ENCODE data around the gene AREG. TPM values are rescaled to one million over a fixed set of nuclear protein-coding genes. Genes with fewer than 3 reads are reported as not detected.

Gene AREG
- total and polyA plus RNA-seq, 5 donors from 2014 or later = 0.43 to 9.3 (median 1.9) TPM

GRCh38 chr4:74420863-74421262 lies 24.1 kb upstream of the AREG start:
- Mint-ChIP-seq H3K27ac (no peak overlapping the region), H3K27me3 (no peaks in the 10 kb centered on the region), H3K4me1 (no peaks in the 10 kb centered on the region), H3K36me3 (no peaks in the 10 kb centered on the region), H3K4me3 (no peak overlapping the region), H3K9me3 (peaks cover 0 to 3% (median 0%) of the 10 kb centered on the region in 7 donors)
- no peaks in the 10 kb centered on the region for H3K36me3 ChIP-seq (ENCODE audit: control insufficient read depth, insufficient read depth, low read length)
- no peaks in the 10 kb centered on the region for H3K27me3 ChIP-seq (ENCODE audit: control insufficient read depth, insufficient read depth, low read length)
- ATAC-seq (ENCODE audit: low read depth in 2 of 2) (no peak), DNase-seq (no peak)
- no peaks in the 10 kb centered on the region for H3K4me1 ChIP-seq (ENCODE audit: control insufficient read depth, insufficient read depth, low read length, poor library complexity, severe bottlenecking)
- H3K9me3 ChIP-seq (ENCODE audit: control insufficient read depth in 2 of 2, low read length in 2 of 2) = no peaks in the 10 kb centered on the region
- no peak overlapping the region for H3K27ac ChIP-seq (ENCODE audit: insufficient read depth, low read length, poor library complexity, severe bottlenecking)
- H3K4me3 ChIP-seq (ENCODE audit: low read depth, low read length) = no peak overlapping the region

DNA sequence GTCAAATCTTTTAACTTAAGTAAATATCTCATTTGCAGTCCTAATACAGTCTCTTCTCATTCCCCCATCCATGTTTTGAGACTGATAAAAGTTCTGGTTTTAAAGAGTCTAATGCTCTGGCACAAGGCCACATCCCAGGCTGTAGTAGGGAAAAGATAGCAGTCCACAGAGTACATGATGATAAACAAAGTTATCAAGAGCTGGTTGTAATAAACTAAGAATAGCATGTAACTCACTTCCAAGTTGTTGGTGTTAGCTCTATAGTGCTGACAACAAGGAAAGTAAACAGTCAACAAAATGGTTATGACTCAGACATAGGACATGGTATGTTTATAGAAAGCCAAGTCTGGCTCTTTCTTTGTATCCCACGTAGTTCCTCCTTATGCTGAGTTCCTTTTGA lies 21.8 kb upstream of the AREG start:
- H3K27me3 ChIP-seq (ENCODE audit: control insufficient read depth, insufficient read depth, low read length) = no peaks in the 10 kb centered on the region
- H3K27ac Mint-ChIP-seq = no peak overlapping the region
- H3K9me3 Mint-ChIP-seq = peaks cover 0 to 2% (median 0%) of the 10 kb centered on the region in 7 donors
- DNase-seq (no peak), ATAC-seq (ENCODE audit: low read depth in 2 of 2) (no peak)
- H3K27ac ChIP-seq (ENCODE audit: insufficient read depth, low read length, poor library complexity, severe bottlenecking) = no peak overlapping the region
- no peaks in the 10 kb centered on the region for H3K27me3 Mint-ChIP-seq
- H3K4me3 ChIP-seq (ENCODE audit: low read depth, low read length) = no peak overlapping the region
- no peaks in the 10 kb centered on the region for H3K4me1 Mint-ChIP-seq
- no peaks in the 10 kb centered on the region for H3K36me3 ChIP-seq (ENCODE audit: control insufficient read depth, insufficient read depth, low read length)
- H3K9me3 ChIP-seq (ENCODE audit: control insufficient read depth in 2 of 2, low read length in 2 of 2) = no peaks in the 10 kb centered on the region
- no peak overlapping the region for H3K4me3 Mint-ChIP-seq
- H3K36me3 Mint-ChIP-seq = no peaks in the 10 kb centered on the region
- H3K4me1 ChIP-seq (ENCODE audit: control insufficient read depth, insufficient read depth, low read length, poor library complexity, severe bottlenecking) = no peaks in the 10 kb centered on the region

DNA sequence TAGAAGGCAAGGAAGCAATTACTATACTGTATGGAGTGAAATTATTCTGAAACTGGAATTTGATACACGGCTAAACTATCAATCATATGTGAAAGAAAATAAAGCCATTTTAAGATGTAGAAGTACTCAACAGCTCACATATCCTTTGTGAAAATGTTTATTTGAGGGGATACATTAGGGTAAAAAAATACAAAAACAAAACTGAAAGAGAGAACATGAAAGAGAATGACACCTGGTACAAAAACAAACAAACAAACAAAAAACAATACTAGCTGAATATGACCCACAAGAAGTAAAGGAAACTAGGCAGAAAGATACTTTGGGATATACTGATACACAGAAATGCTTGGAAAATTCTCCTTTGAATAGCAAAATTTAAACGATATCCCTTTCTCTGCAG lies 20.8 kb upstream of the AREG start:
- no peaks in the 10 kb centered on the region for H3K36me3 Mint-ChIP-seq
- no peak overlapping the region for H3K4me3 ChIP-seq (ENCODE audit: low read depth, low read length)
- no peak for DNase-seq
- H3K9me3 Mint-ChIP-seq = peaks cover 0 to 2% (median 0%) of the 10 kb centered on the region in 7 donors
- no peaks in the 10 kb centered on the region for H3K36me3 ChIP-seq (ENCODE audit: control insufficient read depth, insufficient read depth, low read length)
- no peaks in the 10 kb centered on the region for H3K4me1 Mint-ChIP-seq
- H3K9me3 ChIP-seq (ENCODE audit: control insufficient read depth in 2 of 2, low read length in 2 of 2) = no peaks in the 10 kb centered on the region
- no peak for ATAC-seq (ENCODE audit: low read depth in 2 of 2)
- no peak overlapping the region for H3K4me3 Mint-ChIP-seq
- H3K4me1 ChIP-seq (ENCODE audit: control insufficient read depth, insufficient read depth, low read length, poor library complexity, severe bottlenecking) = no peaks in the 10 kb centered on the region
- no peaks in the 10 kb centered on the region for H3K27me3 ChIP-seq (ENCODE audit: control insufficient read depth, insufficient read depth, low read length)
- H3K27ac Mint-ChIP-seq = no peak overlapping the region
- H3K27me3 Mint-ChIP-seq = no peaks in the 10 kb centered on the region
- H3K27ac ChIP-seq (ENCODE audit: insufficient read depth, low read length, poor library complexity, severe bottlenecking) = no peak overlapping the region

DNA sequence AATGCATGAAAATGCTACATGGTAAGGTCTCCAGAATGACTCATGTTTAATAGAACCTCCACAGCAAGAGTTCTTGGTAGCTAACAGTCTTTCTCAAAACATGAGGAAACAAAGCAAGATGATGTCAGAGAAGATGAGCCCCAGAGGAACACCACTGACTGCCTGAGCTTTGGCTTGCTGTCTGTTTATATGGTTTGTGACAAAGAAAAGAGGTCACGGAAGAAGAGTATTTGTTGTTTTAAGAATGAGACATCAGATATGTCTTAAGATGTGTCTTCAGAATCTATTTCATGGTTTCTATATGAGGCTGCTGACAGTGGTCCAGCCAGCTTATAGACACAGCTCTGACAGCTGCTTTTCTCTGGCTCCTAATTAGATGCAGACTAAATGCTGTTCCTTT lies 18.8 kb upstream of the AREG start:
- Mint-ChIP-seq H3K36me3 (no peaks in the 10 kb centered on the region), H3K27ac (no peak overlapping the region), H3K4me3 (no peak overlapping the region), H3K4me1 (no peaks in the 10 kb centered on the region), H3K9me3 (peaks cover 0 to 2% (median 0%) of the 10 kb centered on the region in 7 donors), H3K27me3 (no peaks in the 10 kb centered on the region)
- peak in 1 of 2 donors; percentile 45 for ATAC-seq (ENCODE audit: low read depth in 2 of 2)
- Histone ChIP-seq H3K4me3 (ENCODE audit: low read depth, low read length) (no peak overlapping the region), H3K27me3 (ENCODE audit: control insufficient read depth, insufficient read depth, low read length) (no peaks in the 10 kb centered on the region), H3K4me1 (ENCODE audit: control insufficient read depth, insufficient read depth, low read length, poor library complexity, severe bottlenecking) (no peaks in the 10 kb centered on the region), H3K36me3 (ENCODE audit: control insufficient read depth, insufficient read depth, low read length) (no peaks in the 10 kb centered on the region), H3K27ac (ENCODE audit: insufficient read depth, low read length, poor library complexity, severe bottlenecking) (no peak overlapping the region), H3K9me3 (ENCODE audit: control insufficient read depth in 2 of 2, low read length in 2 of 2) (no peaks in the 10 kb centered on the region)
- DNase-seq = peak in 1 of 3 donors; percentile 48

GRCh38 chr4:74428276-74428675 lies 16.7 kb upstream of the AREG start:
- Mint-ChIP-seq H3K27ac (no peak overlapping the region), H3K4me3 (no peak overlapping the region), H3K9me3 (no peaks in the 10 kb centered on the region), H3K4me1 (no peaks in the 10 kb centered on the region), H3K27me3 (no peaks in the 10 kb centered on the region), H3K36me3 (no peaks in the 10 kb centered on the region)
- ATAC-seq (ENCODE audit: low read depth in 2 of 2) = no peak
- H3K36me3 ChIP-seq (ENCODE audit: control insufficient read depth, insufficient read depth, low read length) = no peaks in the 10 kb centered on the region
- no peak for DNase-seq
- H3K4me3 ChIP-seq (ENCODE audit: low read depth, low read length) = no peak overlapping the region
- H3K27ac ChIP-seq (ENCODE audit: insufficient read depth, low read length, poor library complexity, severe bottlenecking) = no peak overlapping the region
- H3K27me3 ChIP-seq (ENCODE audit: control insufficient read depth, insufficient read depth, low read length) = no peaks in the 10 kb centered on the region
- H3K4me1 ChIP-seq (ENCODE audit: control insufficient read depth, insufficient read depth, low read length, poor library complexity, severe bottlenecking) = no peaks in the 10 kb centered on the region
- no peaks in the 10 kb centered on the region for H3K9me3 ChIP-seq (ENCODE audit: control insufficient read depth in 2 of 2, low read length in 2 of 2)

DNA sequence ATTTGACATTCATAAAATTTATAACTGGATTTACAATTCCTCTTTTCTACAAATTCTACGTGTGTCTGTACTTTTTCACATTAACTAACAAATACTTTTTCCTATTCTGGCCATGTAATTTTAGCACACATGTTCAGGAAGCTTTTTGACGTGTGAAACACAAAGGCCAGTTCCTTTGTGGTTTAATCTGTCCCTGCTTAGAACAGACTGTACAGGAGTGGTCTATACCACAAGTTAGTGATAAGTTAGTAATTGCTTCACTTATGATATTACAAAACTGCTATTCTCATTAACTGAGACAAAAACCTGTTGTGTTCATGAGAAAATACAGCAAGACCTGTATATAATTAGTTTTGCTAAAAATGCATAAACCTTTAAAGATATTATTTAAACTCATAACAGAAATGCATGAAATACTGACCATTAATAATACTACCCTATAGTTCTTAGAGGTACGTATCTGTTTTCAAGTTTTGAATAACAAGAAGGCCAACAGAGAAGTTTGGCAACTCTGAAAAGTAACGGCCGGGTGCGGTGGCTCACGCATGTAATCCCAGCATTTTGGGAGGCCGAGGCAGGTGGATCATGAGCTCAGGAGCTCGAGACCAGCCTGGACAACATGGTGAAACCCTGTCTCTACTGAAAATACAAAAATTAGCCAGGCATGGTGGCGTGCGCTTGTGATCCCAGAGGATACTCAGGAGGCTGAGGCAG lies 13.7 kb upstream of the AREG start:
- no peak overlapping the region for H3K4me3 Mint-ChIP-seq
- Histone ChIP-seq H3K27ac (ENCODE audit: insufficient read depth, low read length, poor library complexity, severe bottlenecking) (no peak overlapping the region), H3K4me1 (ENCODE audit: control insufficient read depth, insufficient read depth, low read length, poor library complexity, severe bottlenecking) (no peaks in the 10 kb centered on the region), H3K9me3 (ENCODE audit: control insufficient read depth in 2 of 2, low read length in 2 of 2) (no peaks in the 10 kb centered on the region), H3K4me3 (ENCODE audit: low read depth, low read length) (no peak overlapping the region), H3K27me3 (ENCODE audit: control insufficient read depth, insufficient read depth, low read length) (no peaks in the 10 kb centered on the region), H3K36me3 (ENCODE audit: control insufficient read depth, insufficient read depth, low read length) (no peaks in the 10 kb centered on the region)
- H3K27ac Mint-ChIP-seq = no peak overlapping the region
- no peak for DNase-seq
- H3K36me3 Mint-ChIP-seq = no peaks in the 10 kb centered on the region
- no peaks in the 10 kb centered on the region for H3K9me3 Mint-ChIP-seq
- no peaks in the 10 kb centered on the region for H3K27me3 Mint-ChIP-seq
- H3K4me1 Mint-ChIP-seq = no peaks in the 10 kb centered on the region
- no peak for ATAC-seq (ENCODE audit: low read depth in 2 of 2)

- ATAC-seq (ENCODE audit: low read depth in 2 of 2) = no peak
- DNase-seq = no peak
- no peak overlapping the region for H3K27ac ChIP-seq (ENCODE audit: insufficient read depth, low read length, poor library complexity, severe bottlenecking)
- H3K36me3 ChIP-seq (ENCODE audit: control insufficient read depth, insufficient read depth, low read length) = no peaks in the 10 kb centered on the region
- Mint-ChIP-seq H3K9me3 (no peaks in the 10 kb centered on the region), H3K4me3 (no peak overlapping the region), H3K36me3 (no peaks in the 10 kb centered on the region), H3K27me3 (no peaks in the 10 kb centered on the region), H3K27ac (peak overlapping the region in 1 of 3 donors; percentile 43), H3K4me1 (no peaks in the 10 kb centered on the region)
- no peak overlapping the region for H3K4me3 ChIP-seq (ENCODE audit: low read depth, low read length)
- no peaks in the 10 kb centered on the region for H3K4me1 ChIP-seq (ENCODE audit: control insufficient read depth, insufficient read depth, low read length, poor library complexity, severe bottlenecking)
- H3K27me3 ChIP-seq (ENCODE audit: control insufficient read depth, insufficient read depth, low read length) = no peaks in the 10 kb centered on the region
- no peaks in the 10 kb centered on the region for H3K9me3 ChIP-seq (ENCODE audit: control insufficient read depth in 2 of 2, low read length in 2 of 2)
Observed at GRCh38 chr4:74433043-74433442, 11.9 kb upstream of the AREG start.

DNA sequence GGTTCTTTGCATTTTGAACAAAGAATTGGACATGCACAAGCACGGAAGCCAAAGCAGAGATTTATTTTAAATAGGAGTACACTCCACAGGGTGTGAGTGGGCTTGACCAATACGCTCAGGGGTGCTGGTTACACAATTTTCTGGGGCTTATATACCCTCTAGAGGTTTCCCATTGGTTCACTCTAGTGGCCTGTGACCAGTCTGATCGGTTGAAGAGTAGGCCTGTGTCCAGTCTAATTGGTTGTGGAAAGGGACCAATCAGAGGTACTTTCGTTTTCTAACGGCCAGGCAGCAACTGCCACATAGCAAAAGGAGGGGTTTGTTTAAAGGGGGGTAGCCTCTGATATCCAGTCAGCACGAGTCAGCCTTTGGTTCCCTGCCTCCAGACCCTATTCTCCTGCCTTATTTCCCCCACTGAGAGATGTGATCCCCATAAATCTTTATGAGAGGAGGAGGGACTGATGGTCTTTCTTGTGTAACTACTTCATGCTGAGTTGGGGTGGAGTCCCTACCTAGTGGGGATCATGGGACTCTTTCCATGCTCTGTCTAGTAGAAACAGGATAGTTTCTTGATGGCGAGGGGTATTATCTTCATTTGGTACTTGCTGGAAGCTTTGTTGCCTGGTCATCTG lies 11.3 kb upstream of the AREG start:
- Histone ChIP-seq H3K27me3 (ENCODE audit: control insufficient read depth, insufficient read depth, low read length) (no peaks in the 10 kb centered on the region), H3K4me3 (ENCODE audit: low read depth, low read length) (no peak overlapping the region), H3K27ac (ENCODE audit: insufficient read depth, low read length, poor library complexity, severe bottlenecking) (no peak overlapping the region), H3K9me3 (ENCODE audit: control insufficient read depth in 2 of 2, low read length in 2 of 2) (no peaks in the 10 kb centered on the region), H3K4me1 (ENCODE audit: control insufficient read depth, insufficient read depth, low read length, poor library complexity, severe bottlenecking) (no peaks in the 10 kb centered on the region), H3K36me3 (ENCODE audit: control insufficient read depth, insufficient read depth, low read length) (no peaks in the 10 kb centered on the region)
- Mint-ChIP-seq H3K27me3 (no peaks in the 10 kb centered on the region), H3K27ac (no peak overlapping the region), H3K9me3 (no peaks in the 10 kb centered on the region), H3K4me1 (no peaks in the 10 kb centered on the region), H3K4me3 (no peak overlapping the region), H3K36me3 (no peaks in the 10 kb centered on the region)
- ATAC-seq (ENCODE audit: low read depth in 2 of 2) (no peak), DNase-seq (no peak)

Measured in CD4-positive, CD25-positive, alpha-beta regulatory T cell (primary cell).